Left ventricle myocardium inferior (tissue), 1 donor: ENCODE results near the gene LRRC3. TPM values are rescaled to one million over a fixed set of nuclear protein-coding genes. Genes with fewer than 3 reads are reported as not detected.

Experiments used
- DNase-seq: peaks from one replicate; pipeline ENCODE4 v3.0.0-alpha.2; 2020
- H3K27ac ChIP-seq: fragments of 200-600 bp; replicated peaks from 2 replicates; pipeline ENCODE4 v1.8.0; 2021
- H3K27me3 ChIP-seq: fragments of 200-600 bp; 2 replicates; pipeline ENCODE4 v1.8.0; 2021; ENCODE audit warnings: low read depth
- H3K36me3 ChIP-seq: fragments of 200-600 bp; 2 replicates; pipeline ENCODE4 v1.8.0; 2021
- H3K4me1 ChIP-seq: fragments of 200-600 bp; 2 replicates; pipeline ENCODE4 v1.8.0; 2021
- H3K4me3 ChIP-seq: fragments of 200-600 bp; 2 replicates; pipeline ENCODE4 v1.8.0; 2021; ENCODE audit warnings: mild to moderate bottlenecking, moderate library complexity
- H3K9me3 ChIP-seq: fragments of 200-600 bp; replicated peaks from 2 replicates; pipeline ENCODE4 v1.8.0; 2021
- CTCF ChIP-seq: fragments of 200-600 bp; IDR thresholded peaks from 2 replicates; pipeline ENCODE4 v1.8.0; 2021; ENCODE audit warnings: antibody characterized with exemption, mild to moderate bottlenecking, borderline replicate concordance
- intact Hi-C: fragments of 100-400 bp; cut with micrococcal nuclease; formaldehyde crosslinking; loops from one replicate; pipeline ENCODE4 v1.11.0; 2022
- total RNA-seq: library from RNA; stranded (reverse); fragmentation: NEBNext Ultra II Directional; extraction: Animal tissue kit (Norgen Biotek cat#: 25700); gene quantifications from one replicate; pipeline ENCODE4 v1.2.1, GENCODE V29; 2021
- donor health status: DM: no; HTN: yes; CAD: no; lungs with severe emphysema.

Gene LRRC3
- total RNA-seq, 1 donor from 2014 or later = 1.8 TPM

- no peak overlapping the region for H3K27ac ChIP-seq
- intact Hi-C loops = no loop called here
- no peak for TF ChIP-seq CTCF
- H3K4me1 ChIP-seq = no peaks in the 10 kb centered on the region
- H3K4me3 ChIP-seq = no peak overlapping the region
- no peaks in the 10 kb centered on the region for H3K9me3 ChIP-seq
- DNase-seq = no peak
- H3K27me3 ChIP-seq = peaks cover 44% of the 10 kb centered on the region
- no peaks in the 10 kb centered on the region for H3K36me3 ChIP-seq
These were observed 48.6 kb downstream of the LRRC3 start for GRCh38 chr21:44503901-44504399.

GRCh38 chr21:44505673-44506278, 50.5 kb downstream of the LRRC3 start:
- no peak overlapping the region for H3K4me3 ChIP-seq

GRCh38 chr21:44506279-44507255, 51.3 kb downstream of the LRRC3 start:
- H3K27me3 ChIP-seq = peaks cover 51% of the 10 kb centered on the region
- no peak overlapping the region for H3K4me3 ChIP-seq
- no peaks in the 10 kb centered on the region for H3K36me3 ChIP-seq
- intact Hi-C loops = no loop called here
- TF ChIP-seq CTCF = no peak
- no peaks in the 10 kb centered on the region for H3K9me3 ChIP-seq
- DNase-seq = no peak
- no peak overlapping the region for H3K27ac ChIP-seq
- H3K4me1 ChIP-seq = peaks cover 11% of the 10 kb centered on the region

More at GRCh38 chr21:44505673-44506278, 50.5 kb downstream of the LRRC3 start:
- TF ChIP-seq CTCF = no peak
- H3K9me3 ChIP-seq = no peaks in the 10 kb centered on the region
- DNase-seq = no peak
- no peaks in the 10 kb centered on the region for H3K36me3 ChIP-seq
- peaks cover 11% of the 10 kb centered on the region for H3K4me1 ChIP-seq
- H3K27me3 ChIP-seq = peaks cover 44% of the 10 kb centered on the region
- intact Hi-C loops = no loop called here
- H3K27ac ChIP-seq = no peak overlapping the region

- TF ChIP-seq CTCF = no peak
- Histone ChIP-seq H3K9me3 (no peaks in the 10 kb centered on the region), H3K4me3 (no peak overlapping the region), H3K27me3 (peaks cover 54% of the 10 kb centered on the region), H3K27ac (no peak overlapping the region), H3K4me1 (peaks cover 11% of the 10 kb centered on the region), H3K36me3 (no peaks in the 10 kb centered on the region)
- intact Hi-C loops = no loop called here
- DNase-seq = no peak
These were observed 52.5 kb downstream of the LRRC3 start for GRCh38 chr21:44507673-44508425.

GRCh38 chr21:44508426-44508710, 53.1 kb downstream of the LRRC3 start:
- no peak for DNase-seq
- Histone ChIP-seq H3K4me1 (peaks cover 11% of the 10 kb centered on the region), H3K4me3 (no peak overlapping the region), H3K27me3 (peaks cover 54% of the 10 kb centered on the region), H3K27ac (no peak overlapping the region), H3K9me3 (no peaks in the 10 kb centered on the region), H3K36me3 (no peaks in the 10 kb centered on the region)
- TF ChIP-seq CTCF = no peak
- intact Hi-C loops = no loop called here
